HepG2 (cell line): ENCODE measurements around the gene LRP5.

Experiments used
- FOXJ3 ChIP-seq: sonication (generic); formaldehyde crosslinking; IDR thresholded peaks from 2 replicates; pipeline ENCODE4 v1.4.0; 2020; ENCODE audit warnings: missing genetic modification reagents, mild to moderate bottlenecking, borderline replicate concordance
- HNRNPUL1 ChIP-seq: fragments of 200-400 bp; formaldehyde crosslinking; IDR thresholded peaks from 2 replicates; pipeline ENCODE4 v1.6.1; 2017; ENCODE audit warnings: low read depth, mild to moderate bottlenecking, low read length, moderate library complexity
- MAFK ChIP-seq, 2 experiments: IDR thresholded peaks in 1 of 2; conservative IDR thresholded peaks in 1 of 2; 2 replicates each; pipeline ENCODE4 v1.6.1; 2011; ENCODE audit warnings: improper control_type of control experiment in 2 of 2, low read length in 2 of 2
- MAZ ChIP-seq, 2 experiments: sonication (generic) in 1 of 2; formaldehyde crosslinking in 1 of 2; IDR thresholded peaks; 2 replicates each; pipeline versions ENCODE4 v1.5.0 to v1.6.1; 2012 to 2020; ENCODE audit warnings: low read depth in 2 of 2, mild to moderate bottlenecking in 2 of 2, borderline replicate concordance in 1 of 2, improper control_type of control experiment in 1 of 2, low read length in 1 of 2, missing genetic modification reagents in 1 of 2, moderate library complexity in 1 of 2
- NPAS2 ChIP-seq: sonication (generic); formaldehyde crosslinking; IDR thresholded peaks from 2 replicates; pipeline ENCODE4 v1.8.0; 2022; ENCODE audit warnings: mild to moderate bottlenecking, missing genetic modification reagents, borderline replicate concordance
- ONECUT2 ChIP-seq: sonication (generic); formaldehyde crosslinking; IDR thresholded peaks from 2 replicates; pipeline ENCODE4 v1.4.0; 2020; ENCODE audit warnings: missing genetic modification reagents
- PCBP2 ChIP-seq: fragments of 200-400 bp; formaldehyde crosslinking; optimal IDR thresholded peaks from 2 replicates; pipeline ENCODE3; 2018; ENCODE audit warnings: low read length, low read depth; ENCODE audit not compliant: poor library complexity, severe bottlenecking
- POLR2A ChIP-seq, 2 experiments: IDR thresholded peaks; 2 replicates each; pipeline ENCODE4 v1.6.1; 2011; ENCODE audit warnings: low read depth in 2 of 2, low read length in 2 of 2, mild to moderate bottlenecking in 1 of 2, moderate library complexity in 1 of 2; ENCODE audit not compliant: insufficient read depth in 1 of 2
- SMC3 ChIP-seq: IDR thresholded peaks from 2 replicates; pipeline ENCODE4 v1.6.1; 2011; ENCODE audit warnings: low read length, improper control_type of control experiment
- ZNF121 ChIP-seq: sonication (generic); formaldehyde crosslinking; IDR thresholded peaks from 2 replicates; pipeline ENCODE4 v1.5.0; 2020; ENCODE audit warnings: mild to moderate bottlenecking, missing genetic modification reagents
- ZNF343 ChIP-seq: sonication (generic); formaldehyde crosslinking; IDR thresholded peaks from 2 replicates; pipeline ENCODE4 v1.4.0; 2020; ENCODE audit warnings: mild to moderate bottlenecking, missing genetic modification reagents
- ZZZ3 ChIP-seq: sonication (generic); formaldehyde crosslinking; IDR thresholded peaks from 2 replicates; pipeline ENCODE4 v1.4.0; 2020; ENCODE audit warnings: missing genetic modification reagents, mild to moderate bottlenecking, borderline replicate concordance
- TF ChIP-seq, protein P1 (sequence below): conservative IDR thresholded peaks from 2 replicates; pipeline ENCODE4 v1.6.1; 2018; ENCODE audit warnings: missing genetic modification reagents

DNA sequence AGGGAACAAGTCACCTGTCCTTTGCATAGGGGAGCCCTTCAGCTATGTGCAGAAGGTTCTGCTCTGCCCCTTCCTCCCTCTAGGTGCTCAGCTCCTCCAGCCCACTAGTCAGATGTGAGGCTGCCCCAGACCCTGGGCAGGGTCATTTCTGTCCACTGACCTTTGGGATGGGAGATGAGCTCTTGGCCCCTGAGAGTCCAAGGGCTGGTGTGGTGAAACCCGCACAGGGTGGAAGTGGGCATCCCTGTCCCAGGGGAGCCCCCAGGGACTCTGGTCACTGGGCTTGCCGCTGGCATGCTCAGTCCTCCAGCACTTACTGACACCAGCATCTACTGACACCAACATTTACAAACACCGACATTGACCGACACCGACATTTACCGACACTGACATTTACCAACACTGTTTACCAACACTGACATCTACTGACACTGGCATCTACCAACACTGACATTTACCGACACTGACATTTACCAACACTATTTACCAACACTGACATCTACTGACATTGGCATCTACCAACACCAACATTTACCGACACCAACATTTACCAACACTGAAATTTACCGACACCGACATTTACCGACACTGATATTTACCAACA, 76.3 kb downstream of the LRP5 start:
- TF ChIP-seq POLR2A (IDR thresholded peaks at IDR 0.05; ENCODE audit: insufficient read depth in 1 of 2, low read depth in 2 of 2, low read length in 2 of 2) (no peak), NPAS2 (CRISPR knock-in tag) (no peak), ZNF121 (no peak), PCBP2 (no peak), HNRNPUL1 (no peak), MAZ (IDR thresholded peaks at IDR 0.05; ENCODE audit: borderline replicate concordance, low read depth, low read length) (no peak), MAZ (CRISPR knock-in tag; IDR thresholded peaks at IDR 0.05; ENCODE audit: low read depth) (no peak), SMC3 (no peak), ZZZ3 (CRISPR knock-in tag) (no peak), FOXJ3 (no peak), ZNF343 (CRISPR knock-in tag) (no peak), ONECUT2 (CRISPR knock-in tag) (no peak), MAFK (conservative IDR thresholded peaks at IDR 0.05 in 1 of 2, IDR thresholded peaks at IDR 0.05 in 1 of 2; ENCODE audit: low read length in 2 of 2) (no peak)
- TF ChIP-seq, protein P1, sequence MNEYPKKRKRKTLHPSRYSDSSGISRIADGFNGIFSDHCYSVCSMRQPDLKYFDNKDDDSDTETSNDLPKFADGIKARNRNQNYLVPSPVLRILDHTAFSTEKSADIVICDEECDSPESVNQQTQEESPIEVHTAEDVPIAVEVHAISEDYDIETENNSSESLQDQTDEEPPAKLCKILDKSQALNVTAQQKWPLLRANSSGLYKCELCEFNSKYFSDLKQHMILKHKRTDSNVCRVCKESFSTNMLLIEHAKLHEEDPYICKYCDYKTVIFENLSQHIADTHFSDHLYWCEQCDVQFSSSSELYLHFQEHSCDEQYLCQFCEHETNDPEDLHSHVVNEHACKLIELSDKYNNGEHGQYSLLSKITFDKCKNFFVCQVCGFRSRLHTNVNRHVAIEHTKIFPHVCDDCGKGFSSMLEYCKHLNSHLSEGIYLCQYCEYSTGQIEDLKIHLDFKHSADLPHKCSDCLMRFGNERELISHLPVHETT: no peak
